NCI-H2107 (cell line): ENCODE results near the gene LMNA.
"Not testable (repeated sequence)": the region's sequence is repeated elsewhere in the genome, so short reads cannot be mapped to it uniquely, and the experiment has no call there.

Source experiments
- DNase-seq: peaks from one replicate; lab custom pipeline; 2025; lab: John Stamatoyannopoulos, UW

Gene LMNA

DNA sequence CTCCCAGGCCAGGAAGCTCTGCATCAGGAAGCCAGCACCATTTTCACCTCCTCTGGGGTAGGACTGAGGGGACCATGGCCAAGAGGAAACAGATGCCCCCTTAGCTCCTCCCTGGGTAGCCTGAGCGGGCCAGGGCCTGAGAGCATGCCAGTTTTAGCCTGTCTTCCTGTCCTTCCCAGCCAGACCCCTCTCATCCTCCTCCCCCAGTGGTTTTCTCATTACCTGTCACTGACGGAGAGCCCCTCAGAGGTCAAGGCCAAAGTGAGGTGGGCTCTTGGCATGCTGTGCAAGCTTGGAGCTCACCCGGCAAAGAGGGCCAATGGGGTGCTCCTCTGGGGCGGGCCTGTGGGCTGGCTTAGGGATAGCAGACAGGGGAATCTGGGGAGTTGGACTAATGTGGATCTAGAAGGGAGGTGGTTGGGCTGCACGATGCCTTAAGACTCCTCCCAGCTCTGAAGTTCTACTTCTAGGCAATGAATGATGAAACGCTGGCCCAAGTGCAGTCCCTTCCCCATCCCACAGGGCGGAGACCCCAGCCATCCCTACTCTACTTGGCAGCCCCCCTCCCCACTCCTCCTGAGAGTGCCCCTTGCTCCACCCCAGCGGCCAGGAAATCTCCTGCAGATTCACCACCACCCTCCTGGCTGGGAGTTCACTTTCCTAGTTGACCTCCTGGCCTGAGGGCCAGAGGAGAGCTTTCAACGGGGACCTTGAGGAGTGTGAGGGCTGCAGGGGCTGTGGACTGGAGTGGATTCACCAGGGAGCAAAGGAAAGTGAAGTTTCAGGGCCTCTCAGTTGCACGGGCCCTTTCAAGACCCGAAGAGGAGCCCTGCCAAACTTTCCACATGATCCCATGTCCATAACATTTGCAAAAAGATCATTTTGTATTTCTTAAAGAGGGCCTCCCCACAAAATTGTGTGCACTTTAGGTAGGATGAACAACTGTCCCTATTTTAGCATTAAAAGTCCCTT lies 9.4 kb upstream of the LMNA start:
- DNase-seq: no peak

DNA sequence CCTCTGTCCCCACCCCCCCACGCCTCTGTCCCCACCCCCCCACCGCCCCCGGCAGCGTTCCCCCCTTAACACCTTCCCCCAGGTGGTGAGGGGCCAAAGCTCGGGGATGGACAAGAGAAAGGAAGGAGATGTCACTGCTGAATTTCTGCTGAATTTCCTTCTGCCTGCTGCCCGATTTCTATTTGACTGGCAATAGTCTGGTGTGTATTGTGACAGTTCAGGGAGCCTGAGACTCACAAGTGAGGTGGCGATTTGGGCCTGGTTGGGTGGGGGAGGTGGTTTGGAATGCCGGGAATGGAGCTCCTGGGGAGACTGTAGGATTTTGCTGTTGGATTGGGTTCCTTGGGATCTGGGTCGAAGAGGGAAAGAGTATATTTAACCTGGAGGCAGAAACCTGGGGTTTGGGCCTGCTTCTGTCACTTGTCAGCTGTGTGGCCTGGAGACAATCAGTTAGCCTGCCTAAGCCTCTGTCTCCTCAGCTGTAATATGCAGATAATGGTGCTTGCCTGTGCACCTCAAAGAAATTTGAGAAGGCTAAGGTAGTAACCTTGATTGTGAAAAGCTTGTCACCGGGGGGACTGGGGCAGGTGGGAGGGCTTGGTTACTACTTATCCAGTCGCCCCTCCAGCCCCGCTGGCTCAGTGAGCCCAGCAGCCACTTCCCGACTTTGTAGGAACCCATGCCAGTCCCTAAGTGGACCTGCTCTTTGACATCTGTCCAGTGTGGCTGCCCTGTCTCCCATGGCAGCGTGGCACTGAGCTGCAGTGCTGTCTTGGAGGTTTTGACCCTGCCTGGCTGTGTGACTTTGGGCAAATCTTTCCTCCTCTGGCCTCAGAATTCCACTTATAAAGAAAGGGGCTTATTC lies 7.7 kb upstream of the LMNA start:
- DNase-seq: no peak

DNA sequence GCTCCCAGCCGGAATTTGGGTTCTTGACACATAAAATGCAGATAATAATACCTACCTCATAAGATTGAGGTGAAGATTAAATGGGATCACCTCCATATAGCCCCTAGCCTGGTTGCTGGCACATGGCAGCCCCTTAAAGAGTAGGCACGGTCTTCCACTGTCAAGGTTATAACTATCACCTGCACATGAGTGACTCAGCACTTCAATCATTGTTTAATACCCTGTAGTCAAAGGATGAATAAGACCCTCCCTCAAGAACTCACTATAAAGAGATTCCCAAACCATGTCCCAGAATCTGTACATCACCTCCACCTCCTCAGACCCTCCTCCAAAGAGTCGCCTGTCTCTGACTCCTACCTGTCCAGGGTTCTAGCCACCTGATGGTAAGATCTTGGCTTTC lies 6.5 kb upstream of the LMNA start:
- DNase-seq: no peak

DNA sequence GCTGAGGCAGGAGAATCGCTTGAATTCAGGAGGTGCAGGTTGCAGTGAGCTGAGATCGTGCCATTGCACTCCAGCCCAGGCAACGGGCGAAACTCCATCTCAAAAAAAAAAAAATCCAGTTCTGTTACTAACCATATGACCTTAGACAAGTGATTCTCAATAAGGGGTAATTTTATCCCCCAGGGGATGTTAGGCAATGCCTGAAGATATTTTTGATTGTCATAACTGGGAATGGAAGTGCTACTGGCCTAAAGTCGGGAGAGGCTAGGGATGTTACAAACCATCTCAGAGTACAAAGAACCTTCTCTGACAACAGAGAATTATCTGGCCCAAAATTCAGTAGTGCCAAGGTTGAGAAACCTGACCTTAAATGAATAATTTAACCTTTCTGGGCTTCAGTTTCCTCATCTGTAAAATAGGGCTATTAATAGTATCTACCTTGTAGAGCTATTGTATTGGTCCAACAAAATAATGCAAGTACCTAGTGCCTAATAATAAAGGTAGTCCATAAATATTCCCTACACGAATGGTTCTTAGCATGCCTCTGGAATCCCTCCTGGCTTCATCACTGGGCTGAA lies 5.8 kb upstream of the LMNA start:
- DNase-seq: no peak

DNA sequence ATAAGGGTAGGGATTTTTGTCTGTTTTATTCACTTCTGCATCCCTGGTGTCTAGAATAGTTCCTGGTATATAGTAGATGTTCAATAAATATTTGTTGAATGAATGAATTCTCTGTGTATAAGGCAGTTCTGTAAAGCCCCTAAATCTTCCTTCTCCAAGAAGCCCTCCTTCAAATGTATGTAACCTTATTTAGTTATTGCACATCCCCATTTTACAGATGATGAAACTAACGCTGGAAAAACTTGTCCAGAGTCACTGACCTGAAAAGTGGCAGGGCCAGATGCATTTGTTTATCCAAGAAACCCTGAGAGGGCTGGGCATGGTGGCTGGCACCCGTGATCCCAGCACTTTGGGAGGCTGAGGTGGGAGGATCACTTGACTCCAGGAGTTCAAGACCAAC lies 4.3 kb upstream of the LMNA start:
- DNase-seq: no peak

DNA sequence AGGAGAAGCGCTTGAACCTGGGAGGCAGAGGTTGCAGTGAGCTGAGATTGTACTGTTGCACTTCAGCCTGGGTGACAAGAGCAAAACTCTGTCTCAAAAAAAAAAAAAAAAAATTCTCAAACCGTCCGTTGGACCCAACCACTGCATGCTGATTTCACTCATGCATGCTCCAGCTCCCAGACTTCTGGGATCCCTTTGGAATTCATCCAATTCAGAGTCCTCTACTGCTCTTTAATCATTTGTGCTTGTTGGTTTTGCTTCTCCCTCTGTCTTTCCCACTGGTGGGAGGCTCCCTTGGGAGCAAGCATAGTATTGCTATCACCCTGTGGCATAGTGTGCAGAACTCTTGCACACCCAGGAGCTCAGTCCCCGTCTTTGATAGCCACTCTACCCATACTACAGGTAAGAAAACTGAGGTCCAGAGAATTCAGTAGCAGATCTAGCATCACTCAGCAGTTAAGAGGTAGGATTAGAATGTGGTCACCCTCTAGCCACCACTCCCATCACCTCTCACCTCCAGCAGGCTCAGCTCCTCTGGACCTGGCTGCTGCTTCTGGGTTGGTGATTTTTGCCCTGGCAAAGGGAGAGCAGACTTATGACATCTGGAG lies 3.1 kb upstream of the LMNA start:
- DNase-seq: no peak

DNA sequence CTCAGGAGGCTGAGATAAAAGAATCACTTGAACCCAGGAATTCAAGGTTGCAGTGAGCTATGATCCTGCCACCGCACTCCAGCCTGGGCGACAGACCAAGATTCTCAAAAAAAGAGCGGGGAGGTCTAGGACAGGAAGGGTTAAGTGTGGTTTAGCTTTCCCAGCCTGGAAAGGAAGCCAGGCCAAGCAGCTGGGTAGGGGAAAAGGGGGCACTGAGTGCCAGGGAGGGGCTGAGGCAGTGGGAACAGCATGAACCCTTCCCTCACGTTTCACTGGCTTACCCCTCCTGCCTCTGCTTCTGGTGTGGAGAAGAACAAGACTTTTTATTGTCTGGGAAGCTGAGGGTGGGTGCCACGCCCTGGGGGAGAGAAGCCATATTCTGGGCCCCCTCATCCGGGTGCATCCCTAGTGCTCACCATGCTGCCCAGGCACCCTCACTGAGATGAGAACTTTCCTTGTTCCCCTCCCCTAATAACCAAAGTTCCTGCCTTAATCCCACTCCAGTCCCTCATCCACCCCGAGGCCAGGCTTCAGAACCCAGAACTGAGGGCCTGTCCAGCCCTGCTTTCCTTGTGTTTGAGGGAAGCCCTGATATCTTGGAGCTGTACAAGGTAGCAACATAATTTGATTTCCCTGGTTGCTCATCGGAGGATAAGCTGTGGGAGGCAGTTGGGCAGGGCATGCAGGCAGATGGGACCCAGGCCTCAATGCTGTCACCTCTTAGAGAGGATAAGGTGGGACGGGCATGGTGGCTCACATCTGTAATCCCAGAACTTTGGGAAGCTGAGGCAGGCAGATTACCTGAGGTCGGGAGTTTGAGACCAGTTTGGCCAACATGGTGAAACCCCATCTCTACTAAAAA lies 2.0 kb upstream of the LMNA start:
- no peak for DNase-seq

DNA sequence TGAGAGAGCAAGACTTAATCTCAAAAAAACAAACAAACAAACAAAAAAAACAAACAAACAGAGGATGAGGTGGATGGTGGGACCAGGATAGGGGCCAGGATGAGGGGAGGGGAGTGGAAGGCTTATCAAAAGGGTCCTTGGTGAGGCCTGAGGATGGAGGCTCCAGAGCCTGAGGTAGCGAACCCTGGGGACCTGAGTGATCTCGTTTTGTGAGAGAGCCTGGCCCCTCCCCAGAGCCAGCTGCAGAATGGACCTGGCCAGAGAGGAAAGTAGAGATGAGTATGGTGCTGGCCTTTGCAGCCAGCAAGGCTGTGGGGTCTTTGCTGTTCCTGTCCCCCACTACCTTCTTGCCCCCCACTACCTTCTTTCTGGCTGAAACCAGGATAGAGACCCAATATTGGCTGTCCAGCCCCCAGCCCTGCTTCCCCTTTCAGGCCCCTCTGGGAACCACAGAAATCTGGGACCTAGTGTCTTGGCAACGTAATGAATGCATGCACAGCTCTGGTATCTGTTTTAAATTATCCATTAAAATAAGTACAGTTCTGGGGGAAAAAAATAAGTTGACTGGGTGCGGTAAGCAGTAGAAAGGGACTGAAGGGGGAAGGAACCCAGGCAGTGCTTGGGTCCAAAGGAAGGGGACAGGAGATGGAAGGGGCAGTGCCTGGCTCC lies 1.1 kb upstream of the LMNA start:
- no peak for DNase-seq

DNA sequence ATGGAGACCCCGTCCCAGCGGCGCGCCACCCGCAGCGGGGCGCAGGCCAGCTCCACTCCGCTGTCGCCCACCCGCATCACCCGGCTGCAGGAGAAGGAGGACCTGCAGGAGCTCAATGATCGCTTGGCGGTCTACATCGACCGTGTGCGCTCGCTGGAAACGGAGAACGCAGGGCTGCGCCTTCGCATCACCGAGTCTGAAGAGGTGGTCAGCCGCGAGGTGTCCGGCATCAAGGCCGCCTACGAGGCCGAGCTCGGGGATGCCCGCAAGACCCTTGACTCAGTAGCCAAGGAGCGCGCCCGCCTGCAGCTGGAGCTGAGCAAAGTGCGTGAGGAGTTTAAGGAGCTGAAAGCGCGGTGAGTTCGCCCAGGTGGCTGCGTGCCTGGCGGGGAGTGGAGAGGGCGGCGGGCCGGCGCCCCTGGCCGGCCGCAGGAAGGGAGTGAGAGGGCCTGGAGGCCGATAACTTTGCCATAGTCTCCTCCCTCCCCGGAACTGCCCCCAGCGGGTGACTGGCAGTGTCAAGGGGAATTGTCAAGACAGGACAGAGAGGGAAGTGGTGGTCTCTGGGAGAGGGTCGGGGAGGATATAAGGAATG lies 505 bp downstream of the LMNA start:
- no peak for DNase-seq

DNA sequence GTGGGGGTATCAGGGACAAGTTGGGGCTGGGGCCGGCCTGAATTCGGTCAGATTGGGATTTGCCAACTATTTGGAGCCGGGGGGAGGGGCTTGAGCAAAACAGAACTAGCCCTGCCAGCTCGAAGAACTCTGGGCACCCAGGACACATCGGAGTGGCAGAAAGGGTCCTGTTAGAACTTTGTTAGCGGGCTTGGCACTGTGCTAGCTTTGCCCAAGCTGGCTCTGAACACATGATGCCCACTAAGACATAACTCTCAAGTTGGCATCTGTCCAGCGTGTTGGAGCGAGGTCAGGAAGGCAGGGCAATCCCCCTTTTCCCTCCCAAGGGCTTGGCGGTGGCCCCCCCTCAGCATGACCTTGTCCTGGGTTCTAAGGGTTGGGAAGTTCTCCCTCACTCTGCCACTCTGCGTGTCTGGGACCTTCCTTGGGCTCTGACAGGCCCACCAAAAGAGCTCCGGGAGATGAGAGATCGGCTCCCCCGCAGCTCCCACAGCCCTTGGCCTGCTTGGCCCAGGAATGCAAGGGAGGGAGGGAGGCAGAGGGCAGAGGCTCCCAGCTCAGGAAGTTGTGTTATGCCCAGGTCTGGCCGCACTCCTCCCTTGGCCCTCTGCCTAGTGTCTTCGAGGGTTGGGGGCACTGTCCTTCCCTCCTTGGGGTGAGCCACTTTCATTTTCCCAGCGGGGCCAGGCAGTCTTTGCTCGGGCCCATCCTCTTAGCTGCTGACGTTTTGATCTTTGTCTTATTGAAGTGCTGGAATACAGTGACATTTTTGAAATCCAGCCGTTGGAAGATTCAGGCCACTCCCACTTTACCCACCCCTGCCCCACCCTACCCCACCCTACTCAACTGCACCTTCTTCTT lies 1.2 kb downstream of the LMNA start:
- no peak for DNase-seq

DNA sequence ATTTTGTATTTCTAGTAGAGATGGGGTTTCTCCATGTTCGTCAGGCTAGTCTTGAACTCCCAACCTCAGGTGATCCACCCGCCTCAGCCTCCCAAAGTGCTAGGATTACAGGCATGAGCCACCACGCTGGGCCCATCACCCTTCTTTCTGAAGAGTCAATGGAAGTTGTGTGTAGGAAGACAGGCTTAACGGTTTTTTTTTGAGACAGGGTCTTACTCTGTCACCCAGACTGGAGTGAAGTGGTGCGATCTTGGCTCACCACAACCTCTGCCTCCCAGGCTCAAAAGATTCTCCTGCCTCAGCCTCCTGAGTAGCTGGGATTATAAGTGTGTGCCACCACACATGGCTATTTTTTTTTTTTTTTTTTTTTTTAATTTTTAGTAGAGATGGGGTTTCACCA lies 2.2 kb downstream of the LMNA start:
- not testable (repeated sequence) for DNase-seq

DNA sequence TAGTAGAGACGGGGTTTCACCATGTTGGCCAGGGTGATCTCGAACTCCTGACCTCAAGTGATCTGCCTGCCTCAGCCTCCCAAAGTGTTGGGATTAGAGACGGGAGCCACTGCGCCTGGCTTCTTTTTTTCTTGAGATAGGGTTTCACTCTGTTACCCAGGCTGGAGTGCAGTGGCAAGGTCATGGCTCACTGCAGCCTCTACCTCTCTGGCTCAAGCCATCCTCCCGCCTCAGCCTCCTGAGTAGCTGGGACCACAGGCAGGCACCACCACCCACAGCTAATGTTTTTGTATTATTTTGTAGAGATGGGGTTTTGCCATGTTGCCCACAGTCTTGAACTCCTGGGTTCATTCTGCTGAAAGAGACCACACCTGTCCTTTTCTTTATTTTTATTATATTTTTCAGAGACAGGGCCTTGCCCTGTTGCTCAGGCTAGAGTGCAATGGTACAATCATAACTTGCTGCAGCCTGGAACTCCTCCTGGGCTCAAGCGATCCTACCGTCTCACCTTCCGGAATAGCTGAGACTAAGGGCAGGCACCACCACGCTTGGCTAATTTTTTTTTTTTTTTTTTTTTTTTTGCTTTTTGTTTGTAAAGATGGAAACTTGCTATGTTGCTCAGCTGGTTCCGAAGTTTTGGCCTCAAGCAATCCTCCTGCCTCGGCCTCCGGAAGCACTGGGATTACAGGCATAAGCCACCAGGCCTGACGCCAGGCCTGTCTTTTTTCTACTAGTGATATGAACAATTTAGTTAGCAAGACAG lies 3.1 kb downstream of the LMNA start:
- DNase-seq: no peak

DNA sequence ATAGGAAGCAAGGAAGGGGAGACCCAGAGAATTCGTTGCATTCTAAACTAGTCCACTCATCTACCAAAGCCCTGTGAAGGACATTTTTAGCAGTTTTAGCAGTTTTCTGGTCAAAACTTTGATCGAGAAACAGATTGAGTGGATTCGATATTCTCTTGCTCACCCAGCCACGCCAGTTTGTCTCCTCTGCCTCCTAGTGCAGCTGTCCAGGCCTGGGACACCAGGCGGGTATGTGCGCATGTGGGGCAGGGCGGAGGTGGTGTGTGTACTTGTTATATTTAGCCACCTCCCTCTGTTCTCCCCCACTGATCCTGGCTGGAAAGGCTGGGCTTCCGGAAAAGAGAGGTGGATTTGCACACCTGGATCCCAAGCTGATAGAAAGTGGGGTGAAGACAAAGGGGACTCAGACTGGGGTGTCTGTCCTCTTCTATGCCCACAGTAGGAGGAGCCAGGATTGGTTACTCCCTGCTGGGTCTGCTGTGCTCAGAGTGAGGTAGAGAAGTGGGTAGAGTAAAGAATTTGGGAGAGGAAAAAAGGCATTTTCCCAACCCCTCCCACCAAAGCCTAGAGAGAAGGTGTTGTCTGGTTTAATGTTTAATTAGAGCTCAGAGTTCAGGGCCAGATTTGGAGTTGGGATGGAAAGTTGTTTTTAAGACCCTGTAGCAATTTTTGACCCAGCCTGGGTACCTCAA lies 3.8 kb downstream of the LMNA start:
- DNase-seq: no peak

DNA sequence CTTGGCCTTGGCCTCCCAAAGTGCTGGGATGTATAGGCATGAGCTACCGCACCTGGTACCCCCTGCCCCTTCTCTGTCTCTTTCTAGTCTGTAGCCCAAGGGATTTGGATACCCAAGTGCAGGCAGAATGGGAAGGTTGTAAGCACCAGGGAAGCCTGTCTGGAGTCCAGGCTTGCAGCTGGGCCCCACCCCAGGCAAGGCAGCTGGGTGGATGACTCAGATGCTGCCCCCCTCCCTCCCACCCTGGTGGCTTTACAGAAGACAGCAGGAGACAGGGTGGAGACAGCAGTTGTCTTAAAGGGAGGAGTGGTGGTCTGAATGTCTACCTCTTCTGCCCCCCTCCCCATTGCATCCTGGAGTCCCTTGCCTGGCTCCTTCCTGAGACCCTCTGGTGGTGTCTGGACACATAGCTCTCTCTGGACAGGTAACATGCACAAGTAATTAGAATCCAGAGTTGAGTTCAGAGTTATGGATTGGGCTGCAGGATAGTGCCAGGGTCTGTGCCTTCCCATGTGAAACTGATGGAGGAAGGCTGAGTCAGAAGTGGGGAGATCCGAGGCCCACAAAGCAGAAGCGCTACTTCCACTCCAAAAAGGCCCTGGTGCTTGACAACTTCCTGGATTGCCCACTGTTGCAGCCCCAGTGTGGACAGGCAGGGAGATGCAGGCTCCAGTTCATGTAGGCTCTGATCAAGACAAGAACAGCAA lies 5.1 kb downstream of the LMNA start:
- no peak for DNase-seq

DNA sequence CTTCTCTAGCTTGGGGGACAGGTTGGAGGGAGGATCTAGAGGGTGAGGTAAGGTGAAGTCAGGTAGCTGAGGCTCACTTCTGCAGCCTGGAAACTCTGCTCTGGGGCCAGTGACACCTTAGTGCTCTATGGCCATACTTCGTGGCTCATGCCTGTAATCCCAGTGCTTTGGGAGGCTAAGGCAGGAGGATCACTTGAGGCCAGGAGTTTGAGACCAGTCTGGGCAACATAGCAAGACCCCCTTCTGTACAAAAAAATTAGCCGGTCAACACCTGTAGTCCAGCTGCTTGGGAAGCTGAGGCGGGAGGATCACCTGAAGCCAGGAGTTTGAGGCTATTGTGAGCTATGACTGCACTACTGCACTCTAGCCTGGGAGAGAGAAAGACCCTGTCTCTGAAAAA lies 5.8 kb downstream of the LMNA start:
- no peak for DNase-seq

DNA sequence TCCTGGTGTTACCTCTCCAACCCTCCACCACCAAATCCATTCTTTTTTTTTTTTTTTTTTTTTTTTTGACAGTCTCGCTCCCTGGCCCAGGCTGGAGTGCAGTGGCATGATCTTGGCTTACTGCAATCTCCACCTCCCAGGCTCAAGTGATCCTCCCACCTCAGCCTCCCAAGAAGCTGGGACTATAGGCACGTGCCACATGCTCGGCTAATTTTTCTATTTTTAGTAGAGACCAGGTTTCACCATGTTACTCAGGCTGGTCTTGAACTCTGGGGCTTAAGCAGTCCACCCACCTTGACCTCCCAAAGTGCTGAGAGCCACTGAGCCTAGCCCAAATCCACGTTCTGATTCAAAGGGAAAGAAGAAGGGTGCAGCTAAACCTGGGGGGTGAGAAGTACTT lies 6.5 kb downstream of the LMNA start:
- not testable (repeated sequence) for DNase-seq

DNA sequence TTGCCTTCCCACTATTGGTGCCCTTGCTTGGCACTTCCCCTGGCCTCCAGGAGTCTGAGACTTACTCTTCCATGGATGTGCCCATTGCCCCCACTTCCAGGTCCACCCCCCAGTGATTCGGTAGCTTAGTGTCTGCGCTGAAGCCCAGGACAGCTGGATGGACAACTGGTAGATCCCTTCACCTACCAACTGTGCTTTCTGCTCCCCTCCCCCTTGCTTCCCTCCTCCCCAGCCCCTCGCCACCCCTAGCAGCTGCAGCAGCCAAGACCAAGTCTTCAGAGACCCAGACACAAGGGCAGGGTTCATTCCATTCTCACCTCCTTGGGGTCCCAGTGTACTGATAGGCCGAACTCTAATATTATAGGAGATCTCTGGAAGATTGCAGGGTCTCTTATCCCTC lies 6.9 kb downstream of the LMNA start:
- no peak for DNase-seq
